Measurements from ENCODE around the gene ARHGAP44. TPM values are rescaled to one million over a fixed set of nuclear protein-coding genes. Genes with fewer than 3 reads are reported as not detected.
A peak's percentile ranks its signal among the peaks of the same experiment; 100 is the strongest.

The ARHGAP44 gene
- total RNA-seq, 1 donor from 2014 or later: 18.3 TPM

GRCh38 chr17:12987120-12987519 lies 197.8 kb downstream of the ARHGAP44 start:
- FAIRE-seq (no peak), DNase-seq (ENCODE audit: low spot score in 2 of 2) (no peak)

DNA sequence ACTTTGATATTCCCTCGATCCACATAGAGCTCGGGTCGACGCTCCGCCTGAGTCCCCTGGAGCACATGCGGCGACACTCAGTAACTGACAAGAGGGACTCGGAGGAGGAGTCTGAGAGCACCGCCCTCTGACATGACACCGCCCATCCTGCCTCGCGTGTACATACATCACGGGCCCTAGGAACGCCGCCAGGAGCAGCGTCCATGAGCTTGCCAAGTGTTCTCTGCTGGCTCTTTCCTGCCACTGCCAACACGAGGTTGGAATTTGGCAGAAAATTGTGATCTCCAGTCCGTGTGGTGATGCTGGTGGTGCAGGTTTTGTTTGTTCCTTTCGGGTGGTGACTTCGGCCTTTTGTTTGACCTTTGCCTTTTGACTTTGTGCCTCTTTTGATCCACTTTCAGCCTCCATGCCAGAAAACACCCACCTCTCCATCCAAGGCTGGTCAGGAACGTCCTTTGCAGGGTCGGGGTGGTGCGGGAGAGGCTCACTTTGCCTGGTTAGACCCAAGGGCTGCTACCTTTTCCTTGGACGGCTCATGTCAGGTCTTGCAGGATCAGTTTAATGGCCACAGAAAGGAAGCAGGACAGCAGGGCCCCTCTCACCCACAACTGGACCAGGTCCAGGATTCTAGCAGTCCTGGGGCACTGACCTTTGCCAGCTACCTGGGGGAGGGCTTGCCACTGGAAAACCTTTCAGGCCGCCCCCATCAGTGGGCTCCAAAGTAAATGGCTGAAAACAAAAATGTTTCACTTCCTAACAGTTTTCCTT lies 200.9 kb downstream of the ARHGAP44 start:
- DNase-seq (ENCODE audit: low spot score in 2 of 2): no peak
- no peak for FAIRE-seq

GRCh38 chr17:12990926-12991325 lies 201.6 kb downstream of the ARHGAP44 start:
- no peak for DNase-seq (ENCODE audit: low spot score in 2 of 2)
- FAIRE-seq: no peak

GRCh38 chr17:12992676-12993075 lies 203.4 kb downstream of the ARHGAP44 start:
- DNase-seq (ENCODE audit: low spot score in 2 of 2) (no peak), FAIRE-seq (no peak)

- DNase-seq (ENCODE audit: low spot score in 2 of 2): no peak
- FAIRE-seq: no peak
These were observed 204.3 kb downstream of the ARHGAP44 start for GRCh38 chr17:12993631-12994030.

- FAIRE-seq: no peak
- no peak for DNase-seq (ENCODE audit: low spot score in 2 of 2)
These were observed 205.2 kb downstream of the ARHGAP44 start for GRCh38 chr17:12994341-12995074.

GRCh38 chr17:12995106-12995895 lies 206.0 kb downstream of the ARHGAP44 start:
- FAIRE-seq (no peak), DNase-seq (ENCODE audit: low spot score in 2 of 2) (no peak)

- FAIRE-seq (no peak), DNase-seq (ENCODE audit: low spot score in 2 of 2) (no peak)
These were observed 206.6 kb downstream of the ARHGAP44 start for GRCh38 chr17:12995896-12996295.

GRCh38 chr17:12996357-12996756 lies 207.1 kb downstream of the ARHGAP44 start:
- DNase-seq (ENCODE audit: low spot score in 2 of 2) (no peak), FAIRE-seq (no peak)

- DNase-seq (ENCODE audit: low spot score in 2 of 2): no peak
- FAIRE-seq: no peak
These were observed 207.6 kb downstream of the ARHGAP44 start for GRCh38 chr17:12996941-12997340.

DNA sequence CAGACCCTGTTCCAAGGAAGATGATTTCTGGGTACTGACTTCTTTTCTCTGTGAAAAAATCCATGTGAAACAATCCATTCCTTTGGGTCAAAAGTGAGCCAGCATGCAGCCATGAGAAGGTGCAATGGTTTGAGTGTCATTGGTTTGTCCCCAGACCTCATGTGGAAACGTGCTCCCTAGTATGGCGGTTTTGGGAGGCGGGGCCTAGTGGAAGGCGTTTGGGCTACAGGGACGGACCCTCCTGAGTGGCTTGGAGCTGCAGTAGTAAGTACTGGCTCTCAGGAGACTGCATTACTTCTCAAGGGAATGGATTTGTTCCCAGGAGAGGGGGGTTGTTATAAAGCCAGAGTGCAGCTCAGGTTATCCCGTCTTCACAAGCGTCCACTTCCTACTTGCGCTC lies 209.2 kb downstream of the ARHGAP44 start:
- FAIRE-seq (no peak), DNase-seq (ENCODE audit: low spot score in 2 of 2) (no peak)

- FAIRE-seq (no peak), DNase-seq (ENCODE audit: low spot score in 2 of 2) (no peak)
These were observed 209.6 kb downstream of the ARHGAP44 start for GRCh38 chr17:12998874-12999273.

DNA sequence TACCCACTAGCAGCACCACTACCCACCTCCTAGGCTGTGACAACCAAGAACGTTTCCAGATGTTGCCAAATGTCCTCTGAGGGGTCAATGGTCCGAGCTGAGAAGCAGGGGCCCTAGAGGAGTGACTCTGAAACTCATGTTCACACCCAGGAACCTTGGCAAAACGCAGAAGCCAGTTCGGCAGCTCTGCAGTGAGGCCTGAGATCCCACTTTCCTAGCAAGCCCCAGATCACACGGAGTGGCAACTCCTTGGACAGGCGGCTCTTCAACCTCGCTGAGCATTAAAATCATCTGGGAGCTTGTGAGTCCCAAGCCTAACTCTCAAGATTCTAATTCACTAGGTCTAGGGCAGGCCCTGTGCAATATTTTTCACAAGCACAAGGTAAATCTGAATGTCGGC lies 211.3 kb downstream of the ARHGAP44 start:
- no peak for DNase-seq (ENCODE audit: low spot score in 2 of 2)
- FAIRE-seq: no peak

- DNase-seq (ENCODE audit: low spot score in 2 of 2) (no peak), FAIRE-seq (no peak)
These were observed 212.8 kb downstream of the ARHGAP44 start for GRCh38 chr17:13001991-13002615.

GRCh38 chr17:13002761-13003453 lies 213.6 kb downstream of the ARHGAP44 start:
- DNase-seq (ENCODE audit: low spot score in 2 of 2): peak; percentile 49 to 73
- FAIRE-seq: no peak

- DNase-seq (ENCODE audit: low spot score in 2 of 2) (no peak), FAIRE-seq (no peak)
These were observed 214.2 kb downstream of the ARHGAP44 start for GRCh38 chr17:13003454-13003851.

- no peak for DNase-seq (ENCODE audit: low spot score in 2 of 2)
- FAIRE-seq: no peak
These were observed 214.6 kb downstream of the ARHGAP44 start for GRCh38 chr17:13003927-13004326.

- DNase-seq (ENCODE audit: low spot score in 2 of 2): no peak
- FAIRE-seq: no peak
These were observed 215.0 kb downstream of the ARHGAP44 start for GRCh38 chr17:13004336-13004735.

DNA sequence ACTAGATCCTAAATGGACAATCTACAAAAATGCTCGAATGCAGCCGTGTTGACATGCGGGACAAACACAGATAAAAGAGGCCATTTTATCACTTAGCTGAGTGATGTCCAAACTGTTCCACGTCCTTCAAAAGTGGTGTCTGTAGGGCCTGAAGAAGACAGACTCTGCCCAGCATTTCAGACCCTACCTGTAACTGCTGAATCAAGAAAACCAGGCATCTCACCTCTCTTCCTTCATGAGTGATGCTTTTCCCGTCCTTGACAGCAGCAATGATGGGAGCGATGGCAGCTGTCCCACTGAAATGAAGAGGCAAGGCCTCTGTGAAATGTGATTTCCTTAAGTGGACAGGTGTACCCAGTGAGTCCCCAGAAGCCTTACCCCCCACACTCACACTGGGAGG lies 216.2 kb downstream of the ARHGAP44 start:
- FAIRE-seq (no peak), DNase-seq (ENCODE audit: low spot score in 2 of 2) (no peak)

DNA sequence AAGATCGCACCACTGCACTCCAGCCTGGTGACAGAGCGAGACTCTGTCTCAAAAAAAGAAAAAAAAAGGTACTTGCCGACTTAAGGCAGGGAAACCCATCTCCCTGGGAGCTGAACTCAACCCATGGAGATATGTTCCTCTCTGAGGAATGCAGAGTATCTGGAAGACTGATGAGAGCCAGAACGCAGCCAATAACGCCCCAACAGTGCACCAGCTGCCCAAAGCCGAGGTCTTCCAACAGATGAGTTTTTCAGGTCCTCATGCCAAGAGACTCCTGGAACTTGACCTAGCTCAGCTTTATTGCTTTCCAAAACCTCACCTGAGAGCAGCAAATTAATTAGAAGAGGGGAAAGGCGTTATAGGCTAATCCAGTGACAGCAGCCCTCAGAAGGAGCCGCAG lies 219.2 kb downstream of the ARHGAP44 start:
- DNase-seq (ENCODE audit: low spot score in 2 of 2) (no peak), FAIRE-seq (no peak)
